Upper lobe of right lung (tissue), 1 donor: ENCODE measurements around the gene ZNF385C. TPM values are rescaled to one million over a fixed set of nuclear protein-coding genes. Genes with fewer than 3 reads are reported as not detected.

Experiments
- ATAC-seq: fragments of 200-7000 bp; cut with Tn5 transposase; one replicate; pipeline ENCODE4 v1.9.1; 2020; ENCODE audit warnings: mild to moderate bottlenecking, moderate library complexity
- DNase-seq: peaks from one replicate; pipeline ENCODE4 v3.0.0-alpha.2; 2020
- H3K27ac ChIP-seq: fragments of 200-600 bp; one replicate; pipeline ENCODE4 v1.8.0; 2022
- H3K27me3 ChIP-seq: fragments of 200-600 bp; one replicate; pipeline ENCODE4 v1.8.0; 2022; ENCODE audit warnings: mild to moderate bottlenecking
- H3K36me3 ChIP-seq: fragments of 200-600 bp; one replicate; pipeline ENCODE4 v1.8.0; 2022
- H3K4me1 ChIP-seq: fragments of 200-600 bp; one replicate; pipeline ENCODE4 v1.8.0; 2022
- H3K4me3 ChIP-seq: fragments of 200-600 bp; one replicate; pipeline ENCODE4 v1.8.0; 2022; ENCODE audit warnings: mild to moderate bottlenecking
- H3K9me3 ChIP-seq: fragments of 200-600 bp; one replicate; pipeline ENCODE4 v1.8.0; 2022
- intact Hi-C: fragments of 100-400 bp; cut with DNase I; formaldehyde crosslinking; loops from one replicate; pipeline ENCODE4 v1.11.0; 2022
- total RNA-seq: library from RNA; stranded (reverse); fragmentation: NEBNext Ultra II Directional; extraction: Animal tissue kit (Norgen Biotek cat#: 25700); gene quantifications from one replicate; pipeline ENCODE4 v1.2.1, GENCODE V29; 2021
- TF ChIP-seq, protein P1 (sequence below): fragments of 200-600 bp; IDR thresholded peaks from one replicate; pipeline ENCODE4 v1.8.0; 2022; ENCODE audit warnings: antibody characterized with exemption
- donor health status: DM: no; HTN: yes; CAD: no; lungs with severe emphysema.

ZNF385C gene
- total RNA-seq, 1 donor from 2014 or later, result 0.78 TPM

DNA sequence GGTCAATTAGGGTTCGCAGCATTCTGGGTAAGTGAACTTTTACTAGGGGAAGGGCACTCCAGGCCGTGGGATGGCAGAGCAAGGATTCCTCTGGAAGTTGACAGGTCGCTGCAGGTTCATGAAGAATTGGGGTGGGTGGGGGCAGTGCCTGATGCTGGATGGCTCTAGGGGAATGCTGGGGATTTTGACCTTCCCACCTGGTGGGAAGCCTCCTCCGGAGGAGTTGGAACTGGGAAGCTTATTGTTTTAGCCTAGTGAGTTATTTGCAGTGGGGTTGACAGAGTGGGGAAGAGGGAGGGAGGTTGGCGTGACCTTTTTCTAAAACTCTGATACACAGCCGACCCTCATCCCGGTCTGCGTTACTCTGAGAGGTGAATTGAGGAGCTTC, 47.3 kb downstream of the ZNF385C start:
- Histone ChIP-seq H3K4me3 (peak overlapping the region; percentile 67), H3K36me3 (no peaks in the 10 kb centered on the region), H3K27ac (no peak overlapping the region), H3K4me1 (peaks cover 11% of the 10 kb centered on the region), H3K9me3 (no peaks in the 10 kb centered on the region), H3K27me3 (peaks cover 9% of the 10 kb centered on the region)
- TF ChIP-seq, protein P1, sequence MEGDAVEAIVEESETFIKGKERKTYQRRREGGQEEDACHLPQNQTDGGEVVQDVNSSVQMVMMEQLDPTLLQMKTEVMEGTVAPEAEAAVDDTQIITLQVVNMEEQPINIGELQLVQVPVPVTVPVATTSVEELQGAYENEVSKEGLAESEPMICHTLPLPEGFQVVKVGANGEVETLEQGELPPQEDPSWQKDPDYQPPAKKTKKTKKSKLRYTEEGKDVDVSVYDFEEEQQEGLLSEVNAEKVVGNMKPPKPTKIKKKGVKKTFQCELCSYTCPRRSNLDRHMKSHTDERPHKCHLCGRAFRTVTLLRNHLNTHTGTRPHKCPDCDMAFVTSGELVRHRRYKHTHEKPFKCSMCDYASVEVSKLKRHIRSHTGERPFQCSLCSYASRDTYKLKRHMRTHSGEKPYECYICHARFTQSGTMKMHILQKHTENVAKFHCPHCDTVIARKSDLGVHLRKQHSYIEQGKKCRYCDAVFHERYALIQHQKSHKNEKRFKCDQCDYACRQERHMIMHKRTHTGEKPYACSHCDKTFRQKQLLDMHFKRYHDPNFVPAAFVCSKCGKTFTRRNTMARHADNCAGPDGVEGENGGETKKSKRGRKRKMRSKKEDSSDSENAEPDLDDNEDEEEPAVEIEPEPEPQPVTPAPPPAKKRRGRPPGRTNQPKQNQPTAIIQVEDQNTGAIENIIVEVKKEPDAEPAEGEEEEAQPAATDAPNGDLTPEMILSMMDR, result no peak
- no peak for DNase-seq
- no peak for ATAC-seq
- intact Hi-C loops, result no loop called here

DNA sequence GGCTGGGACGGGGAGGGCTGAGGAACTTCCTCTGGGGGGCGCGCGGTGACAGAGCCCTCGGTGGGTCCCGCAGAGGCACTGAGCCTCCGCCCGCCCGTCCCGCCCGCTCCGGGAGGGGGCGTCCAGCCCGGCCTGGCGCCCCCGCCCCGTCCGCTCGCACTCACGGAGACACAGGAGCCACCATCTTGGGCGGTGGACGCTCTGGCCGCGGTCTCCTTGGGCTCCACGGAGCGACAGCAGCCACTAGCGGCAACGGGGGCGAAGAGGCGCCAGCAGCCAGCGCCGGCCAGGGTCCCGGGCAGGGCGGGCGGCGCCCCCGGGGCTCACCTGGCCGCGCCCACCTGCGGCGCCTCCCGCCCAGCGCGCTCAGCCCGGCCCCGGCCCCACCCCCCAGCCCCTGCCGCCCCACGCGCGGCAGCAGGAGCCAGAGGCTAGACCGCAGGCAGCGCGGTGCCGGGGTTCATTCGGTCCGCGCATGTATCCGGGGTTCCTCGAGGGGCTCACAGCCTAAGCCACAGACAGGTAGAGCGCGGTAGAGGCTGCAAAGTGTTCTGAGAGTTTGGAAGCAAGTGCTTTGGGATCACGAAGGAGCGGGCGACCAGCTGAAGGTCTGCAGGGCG, 47.8 kb downstream of the ZNF385C start, which contains the start of gene C17orf113:
Gene C17orf113 (minus strand): TSS at position 209 of the 620 bp plus-strand sequence. CDS start 7,225 bp downstream, outside the sequence.
- peak within 1 kb of the TSS; percentile 60 for H3K27ac ChIP-seq
- H3K36me3 ChIP-seq, result no peaks in the 10 kb centered on the region
- TF ChIP-seq, protein P1, result peak; percentile 37
- H3K9me3 ChIP-seq, result no peaks in the 10 kb centered on the region
- DNase-seq, result peak; percentile 81
- intact Hi-C loops, result no loop called here
- peaks cover 9% of the 10 kb centered on the region for H3K27me3 ChIP-seq
- peaks cover 11% of the 10 kb centered on the region for H3K4me1 ChIP-seq
- H3K4me3 ChIP-seq, result peak within 1 kb of the TSS; percentile 67
- ATAC-seq, result peak; percentile 88

DNA sequence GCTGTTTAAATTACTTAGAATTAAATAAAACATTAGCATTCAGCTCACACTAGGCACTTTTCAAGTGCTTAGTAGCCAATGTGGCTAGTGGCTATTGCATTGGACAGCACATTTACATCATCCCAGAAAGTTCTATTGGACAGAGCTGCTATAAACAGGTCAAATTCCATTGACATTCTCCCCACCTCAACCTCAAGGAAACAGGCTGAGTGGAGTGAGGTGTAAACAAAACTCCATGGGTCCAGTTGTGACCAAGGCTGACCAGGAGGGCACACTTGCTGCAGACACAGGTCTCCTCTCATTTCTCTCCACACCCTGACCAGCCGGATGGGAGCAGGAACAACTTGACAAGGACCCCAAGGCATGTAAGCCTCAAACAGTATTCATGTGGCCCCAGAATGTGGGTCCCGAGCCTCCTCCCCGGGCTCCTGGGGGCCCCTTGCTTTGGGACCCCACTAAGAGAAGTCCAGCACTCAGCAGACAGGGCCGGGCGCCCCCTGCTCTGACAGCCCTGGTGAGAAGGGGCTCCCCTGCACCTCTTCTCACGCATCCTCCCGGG, 48.4 kb downstream of the ZNF385C start:
- no peaks in the 10 kb centered on the region for H3K36me3 ChIP-seq
- intact Hi-C loops, result no loop called here
- peaks cover 11% of the 10 kb centered on the region for H3K4me1 ChIP-seq
- peak overlapping the region; percentile 60 for H3K27ac ChIP-seq
- H3K4me3 ChIP-seq, result peak overlapping the region; percentile 67
- ATAC-seq (peak; percentile 6), DNase-seq (no peak)
- TF ChIP-seq, protein P1, result no peak
- H3K27me3 ChIP-seq, result peaks cover 9% of the 10 kb centered on the region
- no peaks in the 10 kb centered on the region for H3K9me3 ChIP-seq

DNA sequence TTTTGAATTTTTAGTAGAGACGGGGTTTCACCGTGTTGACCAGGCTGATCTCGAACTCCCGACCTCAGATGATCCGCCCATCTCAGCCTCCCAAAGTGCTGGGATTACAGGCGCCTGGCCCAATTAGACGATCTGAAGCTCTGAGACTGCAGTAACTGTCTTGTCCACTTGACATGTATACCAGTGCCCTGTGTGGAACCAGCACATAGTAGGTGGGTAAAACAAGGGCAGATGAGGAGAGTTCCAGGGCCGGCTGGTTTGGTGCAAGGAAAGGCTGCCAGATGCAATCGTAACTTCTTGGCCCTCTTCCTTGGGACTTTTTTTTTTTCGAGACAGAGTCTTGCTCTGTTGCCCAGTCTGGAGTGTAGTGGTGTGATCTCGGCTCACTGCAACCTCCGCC, 50.9 kb downstream of the ZNF385C start:
- TF ChIP-seq, protein P1, result no peak
- Histone ChIP-seq H3K4me1 (peaks cover 11% of the 10 kb centered on the region), H3K27ac (no peak overlapping the region), H3K36me3 (no peaks in the 10 kb centered on the region), H3K9me3 (no peaks in the 10 kb centered on the region), H3K4me3 (no peak overlapping the region), H3K27me3 (no peaks in the 10 kb centered on the region)
- intact Hi-C loops, result no loop called here
- DNase-seq, result no peak
- ATAC-seq, result no peak

DNA sequence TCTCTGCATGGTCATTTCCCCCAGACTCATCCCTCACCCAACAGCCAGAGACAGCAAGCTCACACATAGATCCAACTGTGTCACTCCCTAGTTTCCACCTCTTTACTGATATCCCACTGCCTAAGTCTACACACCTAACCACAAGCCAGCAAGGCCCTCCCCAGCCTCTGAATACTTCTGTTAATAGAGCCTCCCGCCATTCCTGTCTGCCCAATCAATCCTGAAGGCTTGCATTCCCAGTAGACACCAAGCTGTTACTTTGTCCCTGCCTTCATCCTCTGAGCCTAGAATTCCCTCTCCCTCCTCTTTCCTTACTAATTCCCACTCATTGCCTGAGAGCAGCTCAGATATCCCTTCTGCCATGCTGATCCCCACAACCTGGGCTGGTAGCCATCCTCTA, 52.6 kb downstream of the ZNF385C start:
- Histone ChIP-seq H3K36me3 (no peaks in the 10 kb centered on the region), H3K27me3 (no peaks in the 10 kb centered on the region), H3K4me1 (peaks cover 8% of the 10 kb centered on the region), H3K9me3 (no peaks in the 10 kb centered on the region), H3K27ac (no peak overlapping the region), H3K4me3 (no peak overlapping the region)
- no peak for ATAC-seq
- TF ChIP-seq, protein P1, result no peak
- DNase-seq, result no peak
- intact Hi-C loops, result no loop called here
